Left lung (tissue), 10 donors: ENCODE results near the gene PRKN. TPM values are rescaled to one million over a fixed set of nuclear protein-coding genes. Genes with fewer than 3 reads are reported as not detected.

Experiments used
- ATAC-seq: fragments of 200-7000 bp; cut with Tn5 transposase; one replicate; pipeline ENCODE4 v1.9.1; 2020; ENCODE audit warnings: moderate library complexity
- DNase-seq, 4 donors: peaks; one replicate each; pipeline ENCODE4 v3.0.0-alpha.2; 2013 to 2020
- H3K27ac ChIP-seq, 2 donors: fragments of 200-600 bp; sonication (generic) in 1 of 2; one replicate each; pipeline versions ENCODE4 v1.5.0 to v1.8.0; 2020 to 2021
- H3K27me3 ChIP-seq, 2 donors: fragments of 200-600 bp; sonication (generic) in 1 of 2; one replicate each; pipeline versions ENCODE4 v1.5.0 to v1.8.0; 2020 to 2021
- H3K36me3 ChIP-seq, 2 donors: fragments of 200-600 bp; sonication (generic) in 1 of 2; one replicate each; pipeline versions ENCODE4 v1.5.0 to v1.8.0; 2020 to 2021
- H3K4me1 ChIP-seq, 2 donors: fragments of 200-600 bp; one replicate each; pipeline ENCODE4 v1.8.0; 2021
- H3K4me3 ChIP-seq, 2 donors: fragments of 200-600 bp; sonication (generic) in 1 of 2; one replicate each; pipeline versions ENCODE4 v1.5.0 to v1.8.0; 2020 to 2021; ENCODE audit warnings: mild to moderate bottlenecking in 1 of 2
- H3K9me3 ChIP-seq, 2 donors: fragments of 200-600 bp; sonication (generic) in 1 of 2; one replicate each; pipeline versions ENCODE4 v1.5.0 to v1.8.0; 2020 to 2021
- intact Hi-C, 2 donors: fragments of 100-400 bp; cut with DNase I; formaldehyde crosslinking; loops; one replicate each; pipeline versions ENCODE4 v1.11.2 to v1.14.2; 2022
- polyA plus RNA-seq, 6 donors: library from polyadenylated mRNA; unstranded; fragments of 120-200 nt; gene quantifications; one replicate each; pipeline ENCODE4 v1.2.1, GENCODE V29; 2013; ENCODE audit not compliant: insufficient read length in 6 of 6
- total RNA-seq, 2 donors: library from RNA; stranded (reverse); fragmentation: NEBNext Ultra II Directional; extraction: Animal tissue kit (Norgen Biotek cat#: 25700); gene quantifications; one replicate each; pipeline ENCODE4 v1.2.1, GENCODE V29; 2021
- TF ChIP-seq, protein P1 (sequence below), 2 donors: fragments of 200-600 bp; sonication (generic) in 1 of 2; IDR thresholded peaks; one replicate each; pipeline versions ENCODE4 v1.5.0 to v1.8.0; 2021; ENCODE audit warnings: antibody characterized with exemption in 2 of 2
- donor health status: DM: no; HTN: yes; CAD: no.
- donor health status: DM: no; HTN: no; CAD: no.

Gene PRKN
- total and polyA plus RNA-seq, 8 donors = 1.9 to 4.3 (median 2.5) TPM

DNA sequence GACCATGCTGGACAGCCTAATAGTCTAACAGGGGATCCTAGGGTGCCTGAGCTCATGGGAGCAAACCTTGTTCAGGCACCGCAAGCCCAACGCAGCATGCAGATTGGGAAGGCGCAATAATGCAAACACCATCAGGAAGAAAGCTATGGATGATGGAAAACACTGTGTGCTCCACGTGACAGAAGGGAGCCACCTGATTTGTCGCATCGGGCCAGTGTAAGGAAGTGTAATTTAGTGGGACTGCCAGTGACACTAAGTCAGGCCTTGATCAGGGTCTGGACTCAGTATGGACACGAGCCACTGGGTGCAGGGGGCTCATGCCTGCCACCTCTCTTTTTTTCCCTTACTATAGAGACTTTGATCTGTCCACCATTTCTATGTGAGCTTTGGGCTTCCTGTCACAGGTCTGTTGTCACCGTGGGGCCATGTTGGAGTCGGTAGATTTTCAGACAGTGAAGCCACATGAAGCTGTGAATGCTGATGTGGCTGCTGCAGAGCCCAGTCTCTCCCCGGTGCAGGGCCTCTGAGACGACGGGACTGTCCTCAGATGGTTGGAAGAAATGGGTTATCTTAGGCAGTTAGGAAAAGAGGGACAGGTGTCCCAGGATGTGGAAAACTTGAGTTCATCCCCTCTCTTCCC, 1379.5 kb downstream of the PRKN start:
- ATAC-seq (no peak), DNase-seq (peak in 1 of 4 donors; percentile 53)
- TF ChIP-seq, protein P1, sequence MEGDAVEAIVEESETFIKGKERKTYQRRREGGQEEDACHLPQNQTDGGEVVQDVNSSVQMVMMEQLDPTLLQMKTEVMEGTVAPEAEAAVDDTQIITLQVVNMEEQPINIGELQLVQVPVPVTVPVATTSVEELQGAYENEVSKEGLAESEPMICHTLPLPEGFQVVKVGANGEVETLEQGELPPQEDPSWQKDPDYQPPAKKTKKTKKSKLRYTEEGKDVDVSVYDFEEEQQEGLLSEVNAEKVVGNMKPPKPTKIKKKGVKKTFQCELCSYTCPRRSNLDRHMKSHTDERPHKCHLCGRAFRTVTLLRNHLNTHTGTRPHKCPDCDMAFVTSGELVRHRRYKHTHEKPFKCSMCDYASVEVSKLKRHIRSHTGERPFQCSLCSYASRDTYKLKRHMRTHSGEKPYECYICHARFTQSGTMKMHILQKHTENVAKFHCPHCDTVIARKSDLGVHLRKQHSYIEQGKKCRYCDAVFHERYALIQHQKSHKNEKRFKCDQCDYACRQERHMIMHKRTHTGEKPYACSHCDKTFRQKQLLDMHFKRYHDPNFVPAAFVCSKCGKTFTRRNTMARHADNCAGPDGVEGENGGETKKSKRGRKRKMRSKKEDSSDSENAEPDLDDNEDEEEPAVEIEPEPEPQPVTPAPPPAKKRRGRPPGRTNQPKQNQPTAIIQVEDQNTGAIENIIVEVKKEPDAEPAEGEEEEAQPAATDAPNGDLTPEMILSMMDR (IDR thresholded peaks at IDR 0.05) = no peak
- Histone ChIP-seq H3K36me3 (no peaks in the 10 kb centered on the region), H3K27ac (no peak overlapping the region), H3K9me3 (no peaks in the 10 kb centered on the region), H3K4me1 (no peaks in the 10 kb centered on the region), H3K27me3 (no peaks in the 10 kb centered on the region), H3K4me3 (no peak overlapping the region)
- intact Hi-C loops = no loop called here

DNA sequence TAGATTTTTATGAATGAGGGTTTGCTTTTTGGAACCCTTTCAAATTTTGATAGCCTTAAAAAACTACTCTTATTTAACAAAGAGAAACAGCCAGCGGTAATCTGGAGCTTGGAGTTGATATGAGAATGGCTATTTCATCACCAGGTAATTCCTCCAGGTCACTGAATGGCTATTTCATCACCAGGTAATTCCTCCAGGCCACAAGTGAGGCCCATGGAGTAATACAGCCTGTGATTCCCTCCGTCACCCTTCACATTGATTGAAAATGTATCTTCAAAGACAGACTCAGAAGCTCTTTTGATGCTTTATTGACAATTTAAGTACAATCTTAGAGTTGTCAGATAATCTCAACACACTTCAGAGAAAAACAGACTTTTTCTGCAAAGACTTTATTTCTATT, 1380.4 kb downstream of the PRKN start:
- intact Hi-C loops = no loop called here
- no peaks in the 10 kb centered on the region for H3K9me3 ChIP-seq
- ATAC-seq (no peak), DNase-seq (no peak)
- TF ChIP-seq, protein P1 (IDR thresholded peaks at IDR 0.05) = no peak
- H3K4me1 ChIP-seq = no peaks in the 10 kb centered on the region
- no peaks in the 10 kb centered on the region for H3K36me3 ChIP-seq
- no peaks in the 10 kb centered on the region for H3K27me3 ChIP-seq
- no peak overlapping the region for H3K27ac ChIP-seq
- H3K4me3 ChIP-seq = no peak overlapping the region

DNA sequence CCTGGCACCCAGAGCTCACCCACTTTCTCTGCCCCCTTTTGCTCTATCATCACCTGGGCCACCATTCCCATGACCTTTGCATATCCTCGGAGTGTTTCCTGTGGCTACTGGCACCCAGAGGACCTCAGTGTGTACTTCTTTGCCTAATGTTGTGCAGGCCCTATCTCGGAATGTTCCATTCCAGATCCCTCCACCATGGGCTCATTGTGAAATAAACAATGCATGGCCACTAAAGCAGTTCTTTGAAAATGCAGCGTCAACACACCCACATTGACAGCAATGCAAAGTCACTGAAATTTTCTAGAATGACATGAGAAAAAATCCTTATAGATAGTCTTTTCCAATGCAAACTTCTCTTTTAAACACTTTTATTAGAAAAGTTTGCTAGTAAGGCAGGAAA, 1380.8 kb downstream of the PRKN start:
- intact Hi-C loops = no loop called here
- Histone ChIP-seq H3K9me3 (no peaks in the 10 kb centered on the region), H3K27ac (no peak overlapping the region), H3K4me3 (no peak overlapping the region), H3K4me1 (no peaks in the 10 kb centered on the region), H3K27me3 (no peaks in the 10 kb centered on the region), H3K36me3 (no peaks in the 10 kb centered on the region)
- TF ChIP-seq, protein P1 (IDR thresholded peaks at IDR 0.05) = no peak
- ATAC-seq (no peak), DNase-seq (no peak)

DNA sequence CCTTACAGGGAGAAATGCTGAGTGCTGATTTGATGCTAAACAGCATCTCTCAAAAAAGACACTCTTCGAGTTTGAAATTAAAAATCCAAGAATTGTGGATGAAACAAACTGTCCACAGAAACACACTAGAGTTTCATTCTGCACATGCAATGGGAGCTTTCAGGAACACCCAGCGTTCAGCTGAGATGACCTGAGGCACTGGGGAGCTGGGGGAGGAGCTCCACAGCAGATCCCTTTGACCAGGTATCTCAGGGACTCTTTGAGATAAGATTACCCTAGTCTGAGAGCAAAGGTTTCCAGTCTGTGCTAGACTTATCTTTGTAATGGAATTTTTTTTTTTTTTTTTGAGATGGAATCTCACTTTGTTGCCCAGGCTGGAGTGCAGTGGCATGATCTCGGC, 1382.9 kb downstream of the PRKN start:
- Histone ChIP-seq H3K4me1 (no peaks in the 10 kb centered on the region), H3K4me3 (no peak overlapping the region), H3K9me3 (no peaks in the 10 kb centered on the region), H3K27ac (no peak overlapping the region), H3K27me3 (no peaks in the 10 kb centered on the region), H3K36me3 (no peaks in the 10 kb centered on the region)
- ATAC-seq (no peak), DNase-seq (no peak)
- TF ChIP-seq, protein P1 (IDR thresholded peaks at IDR 0.05) = no peak
- intact Hi-C loops = no loop called here

DNA sequence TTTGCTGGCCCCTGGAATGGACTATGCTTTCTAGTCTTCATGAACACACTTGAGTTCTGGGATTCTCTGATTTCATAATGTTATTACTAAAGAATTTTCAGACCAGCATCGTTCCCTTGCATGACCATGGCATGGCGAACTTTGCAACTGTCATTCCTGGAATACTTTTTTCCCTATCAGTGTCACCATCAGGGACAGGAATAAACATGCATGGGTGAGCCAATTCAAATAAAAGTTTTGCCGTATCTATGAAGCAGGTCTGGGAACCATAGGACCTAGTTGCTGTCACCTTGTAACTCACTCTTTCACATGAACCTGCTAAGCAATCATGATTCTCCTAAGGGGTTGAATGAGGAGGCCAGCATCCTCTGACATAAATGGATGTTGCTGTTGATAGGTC, 1385.5 kb downstream of the PRKN start:
- no peak overlapping the region for H3K27ac ChIP-seq
- H3K36me3 ChIP-seq = no peaks in the 10 kb centered on the region
- TF ChIP-seq, protein P1 (IDR thresholded peaks at IDR 0.05) = no peak
- DNase-seq = no peak
- H3K27me3 ChIP-seq = no peaks in the 10 kb centered on the region
- H3K4me1 ChIP-seq = no peaks in the 10 kb centered on the region
- no peaks in the 10 kb centered on the region for H3K9me3 ChIP-seq
- intact Hi-C loops = no loop called here
- ATAC-seq = no peak
- no peak overlapping the region for H3K4me3 ChIP-seq
